Ishikawa (cell line): ENCODE data around the gene PRR36.

Source experiments
- EGR1 ChIP-seq: IDR thresholded peaks from 2 replicates; pipeline ENCODE4 v1.6.1; 2012
- FOXM1 ChIP-seq: IDR thresholded peaks from 2 replicates; pipeline ENCODE4 v1.6.1; 2012; ENCODE audit warnings: low read depth, borderline replicate concordance
- NFIC ChIP-seq: IDR thresholded peaks from 2 replicates; pipeline ENCODE4 v1.6.1; 2012
- TAF1 ChIP-seq: IDR thresholded peaks from 2 replicates; pipeline ENCODE4 v1.6.1; 2012; ENCODE audit warnings: low read depth, mild to moderate bottlenecking
- YY1 ChIP-seq: IDR thresholded peaks from 2 replicates; pipeline ENCODE4 v1.6.1; 2012; ENCODE audit warnings: low read depth

DNA sequence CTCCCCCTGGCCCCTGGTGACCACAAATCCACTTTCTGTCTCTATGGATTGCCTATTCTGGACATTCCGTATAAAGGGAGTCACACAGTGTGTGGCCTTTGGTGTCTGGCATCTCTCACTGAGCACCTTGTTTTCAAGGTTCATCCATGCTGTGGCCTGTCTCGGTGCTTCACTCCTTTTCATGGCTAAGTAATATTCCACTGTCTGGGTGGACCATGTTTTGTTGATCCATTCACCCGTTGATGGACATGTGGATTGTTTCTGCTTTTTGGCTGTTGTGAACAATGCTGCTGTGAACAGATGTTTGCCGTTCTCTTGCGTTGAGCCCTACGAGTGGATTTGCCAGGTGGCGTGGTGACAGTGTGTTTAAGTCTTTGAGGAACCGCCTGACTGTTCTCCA, 33.6 kb downstream of the PRR36 start:
- TF ChIP-seq NFIC (no peak), EGR1 (no peak), TAF1 (no peak), YY1 (no peak), FOXM1 (no peak)
